Anterior cingulate cortex (tissue), 58 donors: Measurements from ENCODE around the gene PACSIN2.
A peak's percentile ranks its signal among the peaks of the same experiment; 100 is the strongest.
"Not testable (repeated sequence)": the region's sequence is repeated elsewhere in the genome, so short reads cannot be mapped to it uniquely, and the experiment has no call there.

Experiments used
- DNase-seq, 58 donors: peaks; one replicate each; lab custom pipeline; 2025; lab: John Stamatoyannopoulos, UW

The PACSIN2 gene

DNA sequence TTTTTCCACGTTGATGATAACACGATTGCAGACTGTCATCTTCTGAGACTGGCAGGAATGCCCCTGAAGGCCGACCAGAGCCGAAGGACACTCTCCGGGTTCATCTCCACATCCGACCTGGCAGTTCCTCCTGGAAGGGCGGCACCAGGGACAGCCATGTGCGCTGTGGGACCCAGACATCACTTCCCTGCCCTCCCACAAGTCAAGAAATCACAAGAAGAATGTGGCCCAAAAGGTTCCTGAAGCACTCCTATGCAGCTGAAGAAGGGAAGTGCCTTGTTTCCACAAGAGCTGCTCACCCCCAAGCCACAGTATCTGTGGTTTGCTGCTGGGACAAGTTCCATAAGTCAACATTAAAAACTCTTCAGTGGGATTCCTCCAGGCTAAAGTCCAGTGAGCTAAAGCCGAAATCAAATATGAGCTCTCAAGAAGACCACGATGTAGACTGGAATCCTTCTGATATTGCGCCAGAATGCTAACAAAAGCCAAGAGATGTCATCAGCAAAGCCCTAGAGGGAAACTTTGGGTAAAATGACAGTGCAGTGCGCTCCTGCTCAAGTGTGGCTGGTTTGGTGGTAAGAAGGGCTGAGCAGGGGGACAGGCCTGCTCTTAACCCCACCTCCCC lies 21.2 kb downstream of the PACSIN2 start:
- DNase-seq, result no peak

DNA sequence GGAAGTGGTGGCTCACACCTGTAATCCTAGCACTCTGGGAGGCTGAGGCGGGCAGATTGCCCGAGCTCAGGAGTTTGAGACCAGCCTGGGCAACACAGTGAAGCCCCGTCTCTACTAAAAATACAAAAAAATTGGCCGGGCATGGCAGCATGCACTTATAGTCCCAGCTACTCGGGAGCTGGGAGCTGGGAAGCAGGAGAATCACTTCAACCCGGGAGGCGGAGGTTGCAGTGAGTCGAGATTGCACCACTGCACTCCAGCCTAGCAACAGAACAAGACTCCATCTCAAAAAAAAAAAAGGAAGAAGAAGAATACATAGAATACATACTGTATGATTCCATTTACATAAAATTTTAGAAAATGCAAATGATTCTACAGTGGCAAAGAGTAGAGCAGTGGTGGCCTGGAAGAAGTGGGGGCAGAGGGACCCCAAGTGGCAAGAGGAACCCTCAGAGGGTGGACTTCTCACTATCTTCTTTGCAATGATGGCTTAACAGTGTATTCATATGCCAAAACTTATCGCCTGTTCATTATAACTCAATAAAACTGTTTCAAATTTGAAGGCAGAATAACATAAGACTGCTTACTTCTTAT lies 22.0 kb downstream of the PACSIN2 start:
- no peak for DNase-seq

DNA sequence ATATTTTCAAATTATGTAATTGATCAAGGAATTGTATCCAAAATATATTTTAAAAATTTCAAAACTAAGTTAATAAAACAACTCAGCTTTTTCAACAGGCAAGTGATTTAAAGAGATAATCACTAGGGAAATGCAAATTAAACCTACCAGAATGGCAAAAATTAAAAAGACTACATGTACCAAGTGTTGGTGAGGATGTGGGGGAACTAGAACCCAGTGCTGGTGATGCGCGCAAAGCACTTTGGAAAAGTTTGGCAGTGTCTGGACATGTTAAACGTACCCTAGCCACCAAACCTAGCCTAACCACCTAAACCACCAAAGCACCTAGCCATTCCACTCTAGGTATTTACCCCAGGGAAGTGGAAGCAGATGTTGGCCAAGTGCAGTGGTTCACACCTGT lies 22.9 kb downstream of the PACSIN2 start:
- no peak for DNase-seq

DNA sequence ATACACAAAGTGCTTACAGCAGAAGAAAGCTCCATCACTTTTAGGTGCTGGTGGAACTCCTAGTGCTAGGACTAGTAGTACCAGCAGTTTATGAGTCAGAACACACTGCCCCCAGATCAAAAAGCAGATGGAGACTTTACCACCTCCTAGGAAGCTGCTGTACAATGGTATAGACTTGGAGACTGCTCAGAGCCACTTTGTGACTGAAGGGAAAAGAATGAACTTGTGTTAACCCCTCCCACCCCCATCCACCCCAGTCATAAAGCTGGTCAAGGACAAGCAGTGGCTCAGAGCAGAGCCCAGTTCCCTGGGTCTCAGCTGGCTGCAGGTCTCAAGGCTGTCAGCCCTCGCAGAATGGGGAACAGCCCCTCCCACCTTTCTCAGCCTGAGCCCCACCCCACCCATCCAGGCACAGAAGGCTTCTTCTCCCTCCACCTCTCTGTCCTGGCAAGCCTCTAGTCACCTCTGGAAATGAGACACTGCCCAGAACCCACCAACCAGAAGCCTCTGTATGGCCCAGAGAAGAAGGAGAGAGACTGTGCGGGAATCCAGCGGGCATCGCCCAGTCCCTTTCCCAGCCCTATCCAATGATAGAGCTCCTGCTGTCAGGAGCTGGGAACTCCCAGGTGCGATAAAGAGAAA lies 23.8 kb downstream of the PACSIN2 start:
- DNase-seq, result peak in 1 of 58 donors; percentile 22

DNA sequence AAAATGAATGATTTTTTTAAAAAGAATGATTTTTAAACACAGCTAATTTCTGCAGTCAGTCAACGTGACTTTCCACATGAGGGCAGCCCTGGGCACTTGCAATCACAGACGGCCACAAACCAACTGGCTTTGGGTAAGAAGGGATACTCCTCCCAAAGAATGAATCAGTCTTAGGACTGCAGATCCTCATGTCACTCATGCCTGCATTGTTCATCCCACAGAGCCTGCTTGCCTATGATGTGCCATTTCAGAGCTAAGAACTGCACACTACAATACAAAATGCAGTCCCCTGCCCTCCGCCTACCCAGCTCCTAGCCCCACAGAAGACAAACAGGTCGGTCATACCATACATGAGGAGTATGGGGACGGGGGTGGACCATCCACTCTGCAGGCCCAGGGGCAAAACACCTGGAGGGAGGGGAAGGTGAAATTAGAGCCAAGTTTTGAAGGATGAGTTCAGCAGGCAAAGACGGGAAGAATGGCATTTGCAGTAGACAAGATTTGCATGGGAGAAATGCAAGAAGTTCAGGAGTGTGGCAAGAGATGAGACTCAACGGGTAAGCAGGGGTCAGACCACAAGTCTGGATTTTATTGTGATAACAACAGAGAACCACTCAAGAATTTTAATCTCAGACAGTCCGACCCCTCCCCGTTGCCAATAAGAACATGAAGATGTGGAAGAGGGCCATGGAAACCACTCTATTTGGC lies 24.7 kb downstream of the PACSIN2 start:
- DNase-seq, result peak in 3 of 58 donors; percentile 14 to 34 (median 30)

DNA sequence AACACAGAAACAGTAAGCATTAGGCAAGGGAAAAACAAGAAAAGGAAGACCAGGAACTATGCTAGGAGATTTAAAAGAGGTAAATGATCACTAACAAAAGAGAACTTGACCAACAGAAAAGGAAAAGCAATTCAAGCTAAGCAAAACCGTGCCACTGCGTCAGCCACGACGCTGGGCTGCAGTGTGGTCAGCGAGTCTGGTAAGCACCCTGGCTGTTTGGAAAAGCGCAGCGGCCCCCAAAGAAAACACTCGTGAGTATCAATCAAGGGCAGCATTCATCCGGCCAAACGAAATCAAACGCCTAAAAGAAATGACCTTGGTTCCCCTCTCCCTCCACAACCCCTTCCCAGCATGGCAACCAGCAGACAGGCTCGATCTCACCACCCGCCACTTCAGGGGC lies 28.8 kb downstream of the PACSIN2 start:
- DNase-seq, result no peak

DNA sequence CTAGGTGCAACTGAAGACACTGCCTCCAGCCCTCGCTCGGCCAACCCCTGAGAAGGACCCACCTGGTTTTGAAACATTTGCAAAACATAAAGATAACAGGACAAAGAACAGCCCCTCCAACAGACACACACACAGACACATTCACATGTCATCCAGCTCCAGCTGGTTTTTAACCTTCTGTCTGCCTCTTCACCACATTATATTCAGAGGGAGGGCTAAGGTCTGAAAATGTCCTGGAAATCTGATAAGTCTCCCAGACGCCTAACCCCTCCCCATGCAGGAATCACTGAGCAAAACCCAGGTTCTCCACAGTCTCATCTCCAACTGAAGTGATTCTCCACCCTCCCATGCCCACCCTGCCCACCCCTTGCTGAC lies 29.4 kb downstream of the PACSIN2 start:
- DNase-seq, result no peak

DNA sequence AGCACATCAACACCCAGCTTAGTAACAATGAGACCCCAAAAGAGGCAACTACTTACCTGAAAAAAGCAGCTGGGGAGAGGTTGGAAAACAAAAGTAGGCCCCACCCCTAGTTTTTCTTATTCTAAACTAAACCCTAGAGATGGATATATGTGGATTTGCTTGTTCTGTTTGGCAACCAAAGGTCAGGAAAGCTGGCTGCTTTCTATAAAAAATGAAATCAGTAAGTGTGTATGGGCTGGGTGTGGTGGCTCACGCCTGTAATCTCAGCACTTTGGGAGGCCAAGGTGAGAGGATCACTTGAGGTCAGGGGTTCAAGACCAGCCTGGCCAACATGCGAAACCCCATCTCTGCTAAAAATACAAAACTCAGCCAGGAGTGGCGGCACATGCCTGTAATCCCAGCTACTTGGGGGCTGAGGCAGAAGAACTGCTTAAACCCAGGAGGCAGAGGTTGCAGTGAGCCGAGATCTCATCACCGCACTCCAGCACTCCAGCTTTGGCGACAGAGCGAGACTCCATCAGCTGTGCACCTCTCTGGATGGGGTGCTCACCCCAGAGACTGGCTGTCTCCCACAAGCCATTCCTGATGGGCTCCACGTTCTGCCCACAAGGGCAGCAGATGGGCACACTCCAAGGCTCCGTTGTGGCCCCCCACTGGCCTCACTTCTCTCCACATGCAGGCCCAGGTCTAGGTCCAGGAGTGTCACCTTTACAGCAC lies 30.0 kb downstream of the PACSIN2 start:
- DNase-seq, result no peak

DNA sequence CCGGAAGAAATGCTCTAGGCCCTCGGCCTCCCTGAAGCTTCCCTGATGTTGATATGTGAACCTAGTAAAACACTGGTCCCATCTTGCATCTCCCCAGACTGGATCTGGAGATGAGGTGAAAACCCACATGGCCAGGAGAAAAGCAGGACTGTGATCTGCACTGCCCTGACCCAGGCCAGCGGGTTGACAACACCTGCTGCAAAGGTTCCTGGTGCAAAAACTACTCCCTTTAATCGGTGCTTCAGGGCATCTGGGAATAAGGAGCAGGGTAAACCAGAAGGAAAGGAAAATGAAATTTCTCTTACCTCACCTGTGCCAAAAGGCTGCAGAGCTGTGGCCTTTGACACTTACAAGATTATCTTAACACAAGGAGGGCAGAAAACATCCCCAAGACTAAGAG lies 30.6 kb downstream of the PACSIN2 start:
- no peak for DNase-seq

DNA sequence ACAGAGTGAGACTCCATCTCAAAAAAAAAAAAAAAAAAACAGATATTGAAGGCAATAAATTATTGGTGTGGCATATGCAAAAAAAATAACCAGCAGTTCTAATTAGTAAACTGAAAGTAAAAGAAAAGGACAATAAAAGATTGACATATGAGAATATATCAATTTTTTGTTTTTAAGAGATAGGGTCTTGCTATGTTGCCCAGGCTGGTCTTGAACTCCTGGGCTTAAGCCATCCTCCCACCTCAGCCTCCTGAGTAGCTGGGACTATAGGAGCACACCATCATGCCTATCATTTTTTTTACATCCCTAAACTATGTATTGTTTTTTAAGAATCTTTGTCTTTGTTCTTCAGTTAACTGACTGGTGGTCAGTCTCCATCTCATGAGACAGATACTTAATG lies 31.5 kb downstream of the PACSIN2 start:
- DNase-seq, result no peak

DNA sequence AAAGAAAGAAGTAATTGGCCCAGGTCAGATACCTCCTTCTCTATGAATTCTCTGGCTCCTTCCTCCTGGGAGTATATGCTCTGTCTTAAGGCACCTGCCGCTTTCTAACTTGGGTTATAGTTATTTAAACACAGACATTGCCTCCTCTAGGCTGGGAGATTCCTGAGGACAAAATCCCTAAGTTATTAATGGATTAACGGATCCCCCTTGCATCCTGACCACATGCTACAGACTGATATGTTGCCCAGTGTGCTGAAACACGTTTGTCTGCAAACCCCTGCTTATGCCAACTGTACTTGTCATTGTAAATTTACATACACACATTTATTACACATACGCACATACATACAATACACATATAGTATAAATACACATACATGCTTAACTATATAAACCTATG lies 35.3 kb downstream of the PACSIN2 start:
- DNase-seq, result no peak

DNA sequence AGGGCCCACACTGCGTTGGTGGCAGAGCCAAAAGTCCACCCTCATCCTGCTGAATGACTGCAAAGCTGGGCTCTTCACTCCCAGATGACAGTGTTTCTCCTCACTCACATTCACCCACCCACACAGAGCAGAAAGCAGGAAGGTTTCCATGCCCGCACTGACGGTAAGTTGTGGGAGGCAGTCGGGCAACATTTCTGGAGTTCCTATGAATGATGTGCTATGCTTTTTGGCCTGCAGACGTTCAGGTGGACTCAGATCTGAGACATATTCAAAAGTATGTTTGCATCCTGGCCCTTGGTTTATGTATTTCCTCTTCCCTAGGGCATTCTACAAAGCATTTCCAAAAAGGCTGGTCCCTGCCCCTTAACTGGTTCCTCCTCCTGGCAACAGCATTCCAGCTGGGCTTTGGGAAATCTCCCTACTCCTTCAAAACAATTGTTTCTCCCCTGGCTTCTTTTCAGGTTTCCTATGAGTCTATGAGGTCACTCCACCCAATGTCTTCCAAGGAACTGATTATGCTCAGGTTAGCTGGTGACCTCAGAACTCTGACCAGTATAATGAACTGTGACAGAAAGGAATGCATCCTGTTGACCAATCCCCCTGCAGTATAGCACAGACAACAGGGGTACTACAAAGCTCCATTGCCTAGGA lies 36.4 kb downstream of the PACSIN2 start:
- peak in 17 of 58 donors; percentile 10 to 68 (median 30) for DNase-seq

DNA sequence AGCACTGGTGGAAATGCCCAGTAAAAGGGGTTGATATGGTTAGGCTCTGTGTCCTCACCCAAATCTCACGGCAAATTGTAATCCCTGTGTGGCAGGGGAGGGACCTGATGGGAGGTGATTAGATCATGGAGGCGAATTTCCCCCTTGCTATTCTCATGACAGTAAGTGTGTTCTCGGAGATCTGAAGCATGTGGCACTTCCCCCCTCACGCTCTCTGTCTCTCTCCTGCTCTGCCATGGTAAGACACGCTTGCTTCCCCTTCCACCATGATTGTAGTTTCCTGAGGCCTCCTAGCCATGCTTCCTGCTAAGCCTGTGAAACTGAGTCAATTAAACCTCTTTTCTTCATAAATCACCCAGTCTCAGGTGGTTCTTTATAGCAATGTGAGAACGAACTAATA lies 37.4 kb downstream of the PACSIN2 start:
- no peak for DNase-seq

DNA sequence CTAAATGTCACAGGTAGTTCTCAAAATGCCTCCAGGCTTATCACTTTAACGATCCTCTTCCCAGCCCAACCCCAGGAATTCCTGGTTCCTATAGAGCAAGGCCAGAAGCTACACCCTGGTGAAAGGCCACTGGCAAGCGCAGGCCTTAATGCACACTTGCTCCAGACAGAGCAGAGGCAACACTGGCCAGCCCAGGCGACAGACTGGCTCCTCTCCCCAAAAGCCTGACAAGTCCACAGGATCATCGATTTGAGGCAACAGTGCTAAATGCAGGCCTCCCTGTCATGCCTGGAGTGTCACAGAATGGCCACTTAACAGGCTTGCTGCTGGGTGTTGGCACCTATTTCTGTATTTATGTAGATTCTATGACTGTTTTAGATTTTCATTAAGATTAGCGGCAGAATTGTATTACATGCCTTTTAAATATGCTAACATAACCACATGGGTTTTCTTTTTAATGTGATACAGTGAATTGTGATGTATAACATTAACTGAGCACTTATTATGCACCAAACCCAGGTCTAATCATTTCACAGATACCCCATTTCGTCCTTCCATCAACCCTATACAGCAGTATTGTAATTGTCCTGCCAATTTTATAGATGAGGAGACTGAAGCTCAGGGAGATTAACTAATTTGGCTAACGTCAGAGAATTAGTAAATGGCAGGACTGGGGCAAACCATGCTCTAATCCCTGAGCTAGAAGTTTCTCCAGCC lies 38.6 kb downstream of the PACSIN2 start:
- DNase-seq, result no peak

DNA sequence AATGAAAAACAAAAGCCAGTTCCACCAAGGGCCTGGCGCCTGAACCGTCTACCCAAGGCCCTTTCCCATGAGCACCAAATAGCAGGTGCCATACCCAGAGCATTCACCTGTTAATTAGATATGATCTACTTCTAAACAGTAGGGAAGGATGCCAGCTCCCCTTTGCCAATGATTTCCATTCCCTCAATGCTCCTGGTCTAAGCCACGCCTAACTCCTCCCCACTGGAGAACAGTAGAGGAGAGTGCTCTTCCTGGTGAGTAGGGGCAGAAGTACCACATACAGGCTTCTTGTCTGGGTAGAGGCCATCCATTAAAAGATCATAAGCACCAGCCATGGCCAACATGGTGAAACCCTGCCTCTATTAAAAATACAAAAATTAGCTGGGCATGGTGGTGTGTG lies 40.7 kb downstream of the PACSIN2 start:
- no peak for DNase-seq

DNA sequence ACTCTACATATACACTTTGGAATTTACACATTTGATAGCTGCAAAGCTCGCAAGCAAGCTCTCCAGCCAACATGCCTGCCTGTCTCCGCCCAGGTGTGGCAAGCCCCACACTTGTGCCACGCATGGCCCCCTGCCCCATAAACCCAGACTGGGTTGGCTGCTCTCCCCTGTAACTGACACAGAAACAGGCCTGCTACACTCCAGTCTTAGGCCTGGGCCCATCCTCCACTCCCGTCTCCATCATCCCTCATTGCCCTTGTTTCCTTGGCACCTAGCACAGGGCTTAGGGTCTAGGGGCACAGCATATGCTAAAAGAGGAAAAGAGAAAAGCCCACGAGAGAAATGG lies 41.4 kb downstream of the PACSIN2 start:
- no peak for DNase-seq

DNA sequence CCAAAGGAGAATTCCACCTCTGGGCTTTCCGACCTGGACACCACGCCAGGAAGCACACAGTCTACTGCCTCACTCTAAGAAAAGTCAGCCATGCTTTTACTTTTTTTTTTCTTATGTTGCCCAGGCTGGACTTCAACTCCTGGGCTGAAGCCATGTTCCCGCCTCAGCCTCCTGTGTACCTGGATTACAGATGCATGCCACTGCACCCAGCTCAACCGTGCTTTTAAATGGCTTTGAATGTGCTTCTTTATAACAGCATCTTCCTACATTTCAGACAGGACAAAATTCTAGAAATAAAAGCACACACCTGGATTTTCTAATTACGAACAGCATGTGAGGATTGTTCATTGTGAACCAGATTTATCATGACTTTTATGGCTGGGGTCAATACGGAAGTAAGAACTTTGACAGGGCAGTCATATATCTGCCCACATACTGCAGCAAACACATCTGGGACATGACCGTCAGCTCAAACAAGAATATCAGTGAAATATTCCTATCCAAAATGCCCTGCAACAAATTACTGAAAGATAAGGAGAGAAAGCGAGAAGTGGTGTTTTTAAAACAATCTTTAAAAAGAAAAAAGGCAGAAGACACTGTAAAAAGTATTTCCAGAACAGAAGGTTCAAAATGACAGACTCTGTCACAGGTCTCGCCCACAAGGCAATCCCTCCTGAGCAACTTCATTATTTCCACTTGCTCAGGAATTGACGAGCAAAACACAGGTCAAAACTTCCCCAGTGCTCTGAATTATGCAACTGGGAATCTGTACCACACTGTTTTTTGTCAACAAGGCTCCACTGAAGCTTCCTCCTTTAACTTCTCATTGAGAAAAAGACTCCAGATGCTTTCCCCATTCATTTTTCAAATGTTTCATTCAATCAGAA lies 42.1 kb downstream of the PACSIN2 start:
- DNase-seq, result no peak

DNA sequence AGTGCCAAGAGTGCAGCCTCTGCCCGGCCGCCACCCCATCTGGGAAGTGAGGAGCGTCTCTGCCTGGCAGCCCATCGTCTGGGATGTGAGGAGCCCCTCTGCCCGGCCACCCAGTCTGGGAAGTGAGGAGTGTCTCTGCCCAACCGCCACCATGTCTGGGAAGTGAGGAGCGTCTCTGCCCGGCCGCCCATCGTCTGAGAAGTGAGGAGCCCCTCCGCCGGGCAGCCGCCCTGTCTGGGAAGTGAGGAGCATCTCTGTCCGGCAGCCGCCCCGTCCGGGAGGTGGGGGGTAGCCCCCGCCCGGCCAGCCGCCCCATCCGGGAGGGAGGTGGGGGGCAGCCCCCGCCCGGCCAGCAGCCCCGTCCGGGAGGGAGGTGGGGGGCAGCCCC lies 43.5 kb downstream of the PACSIN2 start:
- not testable (repeated sequence) for DNase-seq

DNA sequence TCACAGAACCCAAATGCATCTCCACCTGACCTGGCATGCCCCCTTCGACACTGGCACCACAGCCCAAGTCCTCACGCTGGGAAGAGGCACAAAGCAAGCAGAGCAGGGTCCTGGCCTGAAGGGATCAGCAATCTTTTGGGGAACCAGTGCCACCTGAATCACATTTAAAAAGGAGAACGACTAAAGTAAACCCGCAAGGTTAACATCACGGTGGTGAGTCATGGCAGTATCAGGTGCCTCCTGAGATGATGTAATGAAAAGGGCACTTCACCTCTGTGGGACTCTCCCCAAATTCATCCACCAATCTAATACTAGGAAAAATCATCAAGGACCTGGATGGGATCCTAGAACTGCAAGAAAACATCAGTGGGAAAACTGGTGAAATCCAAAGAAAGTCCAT lies 44.9 kb downstream of the PACSIN2 start:
- DNase-seq, result no peak
